Colonic mucosa (tissue), 4 donors: Measurements from ENCODE around the gene TMEM178B. TPM values are rescaled to one million over a fixed set of nuclear protein-coding genes. Genes with fewer than 3 reads are reported as not detected.
"Not testable (repeated sequence)": the region's sequence is repeated elsewhere in the genome, so short reads cannot be mapped to it uniquely, and the experiment has no call there.

Experiments used
- DNase-seq: peaks from one replicate; pipeline ENCODE4 v3.0.0-alpha.2; 2020
- H3K27ac ChIP-seq: fragments of 200-600 bp; one replicate; pipeline ENCODE4 v1.8.0; 2021
- H3K27me3 ChIP-seq: fragments of 200-600 bp; one replicate; pipeline ENCODE4 v1.8.0; 2021
- H3K36me3 ChIP-seq: fragments of 200-600 bp; one replicate; pipeline ENCODE4 v1.8.0; 2021
- H3K4me1 ChIP-seq: fragments of 200-600 bp; one replicate; pipeline ENCODE4 v1.8.0; 2021; ENCODE audit warnings: mild to moderate bottlenecking
- H3K4me3 ChIP-seq: fragments of 200-600 bp; one replicate; pipeline ENCODE4 v1.8.0; 2021
- H3K9ac ChIP-seq, 2 donors: one replicate each; pipeline ENCODE4 v1.7.0; 2013; ENCODE audit warnings: control low read depth in 2 of 2, low read depth in 2 of 2, low read length in 2 of 2
- H3K9me3 ChIP-seq: fragments of 200-600 bp; one replicate; pipeline ENCODE4 v1.8.0; 2021
- CTCF ChIP-seq: fragments of 200-600 bp; IDR thresholded peaks from one replicate; pipeline ENCODE4 v1.8.0; 2022; ENCODE audit warnings: antibody characterized with exemption, mild to moderate bottlenecking
- intact Hi-C: fragments of 100-400 bp; cut with DNase I; formaldehyde crosslinking; loops from one replicate; pipeline ENCODE4 v1.14.1; 2022
- total RNA-seq, 2 donors: library from RNA; stranded (reverse); fragmentation: NEBNext Ultra II Directional in 1 of 2; extraction: Animal tissue kit (Norgen Biotek cat#: 25700) in 1 of 2; gene quantifications; one replicate each; pipeline ENCODE4 v1.2.1, GENCODE V29; 2021
- donor health status: healthy.
- donor health status: DM: no; HTN: no; CAD: no.
- donor health status: DM: no; HTN: no; CAD: no.

The TMEM178B gene
- 1 to 10 TPM in 1 of 2 donors, under 1 TPM in 1; 0.17 to 1.1 TPM for total RNA-seq

- intact Hi-C loops: no loop called here
- Histone ChIP-seq H3K27me3 (peaks cover 59% of the 10 kb centered on the region), H3K27ac (no peak within 1 kb of the TSS), H3K9ac (peak within 1 kb of the TSS in 1 of 2 donors; percentile 12), H3K36me3 (no peaks in the 10 kb centered on the region), H3K4me1 (peaks cover 4% of the 10 kb centered on the region), H3K4me3 (peak within 1 kb of the TSS; percentile 53), H3K9me3 (no peaks in the 10 kb centered on the region)
- TF ChIP-seq CTCF: no peak
- no peak for DNase-seq
These were observed at the start of gene TMEM178B for GRCh38 chr7:141073641-141074161. Gene TMEM178B, plus strand, starts transcription at chr7:141074064.

GRCh38 chr7:141024668-141025067 lies 49.2 kb upstream of the TMEM178B start:
- intact Hi-C loops: no loop called here
- no peak for TF ChIP-seq CTCF
- no peak for DNase-seq

GRCh38 chr7:141027043-141027442 lies 46.8 kb upstream of the TMEM178B start:
- TF ChIP-seq CTCF: no peak
- H3K27me3 ChIP-seq: no peaks in the 10 kb centered on the region
- no peak overlapping the region for H3K4me3 ChIP-seq
- H3K9me3 ChIP-seq: no peaks in the 10 kb centered on the region
- no peaks in the 10 kb centered on the region for H3K4me1 ChIP-seq
- no peak overlapping the region for H3K9ac ChIP-seq
- intact Hi-C loops: no loop called here
- no peaks in the 10 kb centered on the region for H3K36me3 ChIP-seq
- no peak for DNase-seq
- H3K27ac ChIP-seq: no peak overlapping the region

More at GRCh38 chr7:141024668-141025067, 49.2 kb upstream of the TMEM178B start:
- Histone ChIP-seq H3K27ac (no peak overlapping the region), H3K27me3 (no peaks in the 10 kb centered on the region), H3K36me3 (no peaks in the 10 kb centered on the region), H3K4me3 (no peak overlapping the region), H3K4me1 (no peaks in the 10 kb centered on the region), H3K9ac (no peak overlapping the region), H3K9me3 (no peaks in the 10 kb centered on the region)

- intact Hi-C loops: no loop called here
These were observed 45.1 kb upstream of the TMEM178B start for GRCh38 chr7:141028767-141029166.

GRCh38 chr7:141032539-141033323 lies 41.1 kb upstream of the TMEM178B start:
- H3K4me1 ChIP-seq, H3K36me3 ChIP-seq, H3K27ac ChIP-seq, H3K9ac ChIP-seq, H3K9me3 ChIP-seq, DNase-seq, H3K27me3 ChIP-seq, H3K4me3 ChIP-seq, intact Hi-C loops: not testable (repeated sequence)

More at GRCh38 chr7:141028767-141029166, 45.1 kb upstream of the TMEM178B start:
- H3K4me1 ChIP-seq: no peaks in the 10 kb centered on the region
- no peaks in the 10 kb centered on the region for H3K27me3 ChIP-seq
- no peaks in the 10 kb centered on the region for H3K9me3 ChIP-seq
- no peak for TF ChIP-seq CTCF
- H3K36me3 ChIP-seq: no peaks in the 10 kb centered on the region
- H3K27ac ChIP-seq: no peak overlapping the region
- no peak for DNase-seq
- no peak overlapping the region for H3K4me3 ChIP-seq
- no peak overlapping the region for H3K9ac ChIP-seq

GRCh38 chr7:141038100-141038499 lies 35.8 kb upstream of the TMEM178B start:
- H3K9me3 ChIP-seq, H3K36me3 ChIP-seq, H3K9ac ChIP-seq, H3K27me3 ChIP-seq, H3K4me3 ChIP-seq, intact Hi-C loops, DNase-seq, H3K4me1 ChIP-seq, H3K27ac ChIP-seq: not testable (repeated sequence)
